GM23338 (cell line): ENCODE measurements around the gene CCDC92B. TPM values are rescaled to one million over a fixed set of nuclear protein-coding genes. Genes with fewer than 3 reads are reported as not detected.

Experiments
- ATAC-seq: fragments of 200-7000 bp; cut with Tn5 transposase; 3 replicates; pipeline ENCODE4 v1.9.1; 2020
- DNase-seq: peaks from one replicate; pipeline ENCODE4 v3.0.0-alpha.2; 2015; ENCODE audit warnings: low spot score
- H2AFZ ChIP-seq: fragments of 200-600 bp; sonication (generic); 2 replicates; pipeline ENCODE4 v1.8.0; 2016; ENCODE audit warnings: antibody characterized with exemption, mild to moderate bottlenecking, moderate library complexity
- H3F3A ChIP-seq: fragments of 200-600 bp; sonication (generic); replicated peaks from 2 replicates; pipeline ENCODE4 v1.8.0; 2017; ENCODE audit warnings: antibody characterized with exemption, mixed run types, low read depth
- H3K27ac ChIP-seq: fragments of 200-600 bp; sonication (generic); 2 replicates; pipeline ENCODE4 v1.6.1; 2016; ENCODE audit warnings: low read depth
- H3K27me3 ChIP-seq: fragments of 200-600 bp; sonication (generic); 2 replicates; pipeline ENCODE4 v1.8.0; 2016; ENCODE audit warnings: mild to moderate bottlenecking, mixed run types, moderate library complexity; ENCODE audit not compliant: insufficient read depth
- H3K36me3 ChIP-seq: fragments of 200-600 bp; sonication (generic); 2 replicates; pipeline ENCODE4 v1.8.0; 2016; ENCODE audit warnings: mild to moderate bottlenecking; ENCODE audit not compliant: insufficient read depth
- H3K4me1 ChIP-seq: fragments of 200-600 bp; sonication (generic); 2 replicates; pipeline ENCODE4 v1.8.0; 2016; ENCODE audit warnings: mild to moderate bottlenecking, moderate library complexity; ENCODE audit not compliant: insufficient read depth
- H3K4me2 ChIP-seq: fragments of 200-600 bp; sonication (generic); 2 replicates; pipeline ENCODE4 v1.7.1; 2017; ENCODE audit warnings: mixed run types
- H3K4me3 ChIP-seq: fragments of 200-600 bp; sonication (generic); 2 replicates; pipeline ENCODE4 v1.6.1; 2016; ENCODE audit warnings: mixed run types
- H3K79me2 ChIP-seq: fragments of 200-600 bp; sonication (generic); replicated peaks from 2 replicates; pipeline ENCODE4 v1.8.0; 2017; ENCODE audit warnings: mild to moderate bottlenecking; ENCODE audit not compliant: insufficient read depth
- H3K9me2 ChIP-seq: fragments of 200-600 bp; sonication (generic); 2 replicates; pipeline ENCODE4 v1.8.0; 2017; ENCODE audit not compliant: insufficient read depth
- H4K20me1 ChIP-seq: fragments of 200-600 bp; sonication (generic); replicated peaks from 2 replicates; pipeline ENCODE4 v1.8.0; 2017; ENCODE audit warnings: mild to moderate bottlenecking; ENCODE audit not compliant: insufficient read depth
- H3K27ac Mint-ChIP-seq: 2 replicates; pipeline ENCODE4 v1.8.0; 2020; ENCODE audit warnings: inconsistent platforms, mild to moderate bottlenecking, moderate library complexity, mixed read lengths
- H3K27me3 Mint-ChIP-seq: 3 replicates; pipeline ENCODE4 v1.8.0; 2022; ENCODE audit warnings: low read depth, mild to moderate bottlenecking, moderate library complexity, mixed read lengths, inconsistent platforms; ENCODE audit not compliant: insufficient read depth, poor library complexity
- H3K36me3 Mint-ChIP-seq: 3 replicates; pipeline ENCODE4 v1.8.0; 2021; ENCODE audit warnings: low read depth, mild to moderate bottlenecking, inconsistent platforms, moderate library complexity, mixed read lengths
- H3K4me1 Mint-ChIP-seq: 3 replicates; pipeline ENCODE4 v1.8.0; 2020; ENCODE audit warnings: mild to moderate bottlenecking, inconsistent platforms, mixed read lengths
- H3K4me3 Mint-ChIP-seq: 3 replicates; pipeline ENCODE4 v1.8.0; 2021; ENCODE audit warnings: moderate library complexity, mild to moderate bottlenecking, inconsistent platforms, mixed read lengths
- H3K9me3 Mint-ChIP-seq: 3 replicates; pipeline ENCODE4 v1.8.0; 2020; ENCODE audit warnings: moderate library complexity, mild to moderate bottlenecking, inconsistent platforms, mixed read lengths
- CREB1 ChIP-seq: fragments of 250-450 bp; sonication (Bioruptor Pico); IDR thresholded peaks from 2 replicates; pipeline ENCODE4 v1.5.0; 2020; ENCODE audit warnings: low read depth, mild to moderate bottlenecking, moderate library complexity
- EZH2 ChIP-seq: fragments of 200-600 bp; sonication (generic); IDR thresholded peaks from one replicate; pipeline ENCODE4 v1.8.0; 2017; ENCODE audit warnings: antibody characterized with exemption, mild to moderate bottlenecking, low read depth; ENCODE audit not compliant: unreplicated experiment
- EZH2phosphoT487 ChIP-seq: fragments of 200-600 bp; sonication (generic); IDR thresholded peaks from one replicate; pipeline ENCODE4 v1.8.1; 2018; ENCODE audit warnings: antibody characterized with exemption; ENCODE audit not compliant: unreplicated experiment
- STAT1 ChIP-seq: IDR thresholded peaks from one replicate; pipeline ENCODE4 v1.6.1; 2016; ENCODE audit warnings: antibody characterized with exemption; ENCODE audit not compliant: unreplicated experiment
- ZNF114 ChIP-seq: fragments of 250-450 bp; sonication (Bioruptor Pico); IDR thresholded peaks from 2 replicates; pipeline ENCODE4 v1.5.0; 2020; ENCODE audit warnings: mild to moderate bottlenecking, moderate library complexity
- ZNF331 ChIP-seq: fragments of 250-450 bp; sonication (Bioruptor Pico); IDR thresholded peaks from 2 replicates; pipeline ENCODE4 v1.5.0; 2020; ENCODE audit warnings: low read depth, mild to moderate bottlenecking, moderate library complexity
- polyA plus RNA-seq: library from polyadenylated mRNA; unstranded; fragments of >200 nt; fragmentation: Nextera tagmentation; extraction: Ambion mirVana; gene quantifications from 2 replicates; pipeline ENCODE4 v1.2.1, GENCODE V29; 2016
- total RNA-seq: library from RNA; depleted of rRNA; stranded (reverse); fragments of >200 nt; shearing (Covaris generic); gene quantifications from 2 replicates; pipeline ENCODE4 v1.2.3, GENCODE V29; 2014
- TF ChIP-seq, protein P1 (sequence below): IDR thresholded peaks from 2 replicates; pipeline ENCODE4 v1.6.1; 2016; ENCODE audit warnings: antibody characterized with exemption
- TF ChIP-seq, protein P2 (sequence below): fragments of 250-450 bp; sonication (Bioruptor Pico); IDR thresholded peaks from 2 replicates; pipeline ENCODE4 v1.5.0; 2020; ENCODE audit warnings: mild to moderate bottlenecking, moderate library complexity
- TF ChIP-seq, protein P3 (sequence below), 2 experiments: fragments of 200-600 bp in 1 of 2; sonication (generic) in 1 of 2; conservative IDR thresholded peaks; 2 replicates each; pipeline versions ENCODE4 v1.5.1 to v1.6.1; 2016 to 2017; ENCODE audit warnings: antibody characterized with exemption in 2 of 2, low read depth in 2 of 2, mild to moderate bottlenecking in 2 of 2, moderate library complexity in 1 of 2

The CCDC92B gene
- total and polyA plus RNA-seq, 2 experiments from 2014 or later, result 5.7 to 9.1 TPM

DNA sequence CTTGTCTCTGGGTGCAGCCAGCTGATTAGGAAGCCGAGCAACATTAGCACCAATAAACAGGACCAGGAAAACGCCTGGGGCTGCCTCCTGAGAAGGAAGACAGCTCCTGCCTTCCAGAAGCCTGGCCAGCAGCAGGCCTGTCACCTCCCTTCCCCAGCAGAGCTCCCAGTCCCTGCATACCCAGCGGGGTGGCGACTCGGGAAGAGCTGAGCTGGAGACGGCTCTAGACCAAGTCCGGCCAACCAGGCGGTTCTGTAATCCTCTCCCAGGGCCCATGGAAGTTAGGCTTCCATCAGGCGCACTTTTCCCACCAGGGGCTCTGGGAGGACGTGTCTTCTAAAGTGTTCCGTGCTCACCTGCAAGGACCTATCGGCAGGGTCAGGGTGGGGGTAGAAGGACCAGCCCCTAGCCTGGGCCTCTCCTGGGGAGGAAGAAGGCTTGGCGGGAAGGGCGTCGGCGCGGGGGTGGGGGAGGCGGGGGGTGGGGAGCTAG lies 25.9 kb downstream of the CCDC92B start:
- H3K36me3 Mint-ChIP-seq, result peaks cover 3% of the 10 kb centered on the region; the same call in 1 of the 3 replicates
- H3K27me3 Mint-ChIP-seq, result peaks cover 25% of the 10 kb centered on the region
- H3K36me3 ChIP-seq, result no peaks in the 10 kb centered on the region
- ATAC-seq, result peak; percentile 56
- TF ChIP-seq EZH2 (no peak), CREB1 (CRISPR knock-in tag) (no peak), STAT1 (no peak), EZH2phosphoT487 (no peak), ZNF114 (no peak), ZNF331 (CRISPR knock-in tag) (no peak)
- TF ChIP-seq, protein P1, sequence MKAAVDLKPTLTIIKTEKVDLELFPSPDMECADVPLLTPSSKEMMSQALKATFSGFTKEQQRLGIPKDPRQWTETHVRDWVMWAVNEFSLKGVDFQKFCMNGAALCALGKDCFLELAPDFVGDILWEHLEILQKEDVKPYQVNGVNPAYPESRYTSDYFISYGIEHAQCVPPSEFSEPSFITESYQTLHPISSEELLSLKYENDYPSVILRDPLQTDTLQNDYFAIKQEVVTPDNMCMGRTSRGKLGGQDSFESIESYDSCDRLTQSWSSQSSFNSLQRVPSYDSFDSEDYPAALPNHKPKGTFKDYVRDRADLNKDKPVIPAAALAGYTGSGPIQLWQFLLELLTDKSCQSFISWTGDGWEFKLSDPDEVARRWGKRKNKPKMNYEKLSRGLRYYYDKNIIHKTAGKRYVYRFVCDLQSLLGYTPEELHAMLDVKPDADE, result no peak
- TF ChIP-seq, protein P2, sequence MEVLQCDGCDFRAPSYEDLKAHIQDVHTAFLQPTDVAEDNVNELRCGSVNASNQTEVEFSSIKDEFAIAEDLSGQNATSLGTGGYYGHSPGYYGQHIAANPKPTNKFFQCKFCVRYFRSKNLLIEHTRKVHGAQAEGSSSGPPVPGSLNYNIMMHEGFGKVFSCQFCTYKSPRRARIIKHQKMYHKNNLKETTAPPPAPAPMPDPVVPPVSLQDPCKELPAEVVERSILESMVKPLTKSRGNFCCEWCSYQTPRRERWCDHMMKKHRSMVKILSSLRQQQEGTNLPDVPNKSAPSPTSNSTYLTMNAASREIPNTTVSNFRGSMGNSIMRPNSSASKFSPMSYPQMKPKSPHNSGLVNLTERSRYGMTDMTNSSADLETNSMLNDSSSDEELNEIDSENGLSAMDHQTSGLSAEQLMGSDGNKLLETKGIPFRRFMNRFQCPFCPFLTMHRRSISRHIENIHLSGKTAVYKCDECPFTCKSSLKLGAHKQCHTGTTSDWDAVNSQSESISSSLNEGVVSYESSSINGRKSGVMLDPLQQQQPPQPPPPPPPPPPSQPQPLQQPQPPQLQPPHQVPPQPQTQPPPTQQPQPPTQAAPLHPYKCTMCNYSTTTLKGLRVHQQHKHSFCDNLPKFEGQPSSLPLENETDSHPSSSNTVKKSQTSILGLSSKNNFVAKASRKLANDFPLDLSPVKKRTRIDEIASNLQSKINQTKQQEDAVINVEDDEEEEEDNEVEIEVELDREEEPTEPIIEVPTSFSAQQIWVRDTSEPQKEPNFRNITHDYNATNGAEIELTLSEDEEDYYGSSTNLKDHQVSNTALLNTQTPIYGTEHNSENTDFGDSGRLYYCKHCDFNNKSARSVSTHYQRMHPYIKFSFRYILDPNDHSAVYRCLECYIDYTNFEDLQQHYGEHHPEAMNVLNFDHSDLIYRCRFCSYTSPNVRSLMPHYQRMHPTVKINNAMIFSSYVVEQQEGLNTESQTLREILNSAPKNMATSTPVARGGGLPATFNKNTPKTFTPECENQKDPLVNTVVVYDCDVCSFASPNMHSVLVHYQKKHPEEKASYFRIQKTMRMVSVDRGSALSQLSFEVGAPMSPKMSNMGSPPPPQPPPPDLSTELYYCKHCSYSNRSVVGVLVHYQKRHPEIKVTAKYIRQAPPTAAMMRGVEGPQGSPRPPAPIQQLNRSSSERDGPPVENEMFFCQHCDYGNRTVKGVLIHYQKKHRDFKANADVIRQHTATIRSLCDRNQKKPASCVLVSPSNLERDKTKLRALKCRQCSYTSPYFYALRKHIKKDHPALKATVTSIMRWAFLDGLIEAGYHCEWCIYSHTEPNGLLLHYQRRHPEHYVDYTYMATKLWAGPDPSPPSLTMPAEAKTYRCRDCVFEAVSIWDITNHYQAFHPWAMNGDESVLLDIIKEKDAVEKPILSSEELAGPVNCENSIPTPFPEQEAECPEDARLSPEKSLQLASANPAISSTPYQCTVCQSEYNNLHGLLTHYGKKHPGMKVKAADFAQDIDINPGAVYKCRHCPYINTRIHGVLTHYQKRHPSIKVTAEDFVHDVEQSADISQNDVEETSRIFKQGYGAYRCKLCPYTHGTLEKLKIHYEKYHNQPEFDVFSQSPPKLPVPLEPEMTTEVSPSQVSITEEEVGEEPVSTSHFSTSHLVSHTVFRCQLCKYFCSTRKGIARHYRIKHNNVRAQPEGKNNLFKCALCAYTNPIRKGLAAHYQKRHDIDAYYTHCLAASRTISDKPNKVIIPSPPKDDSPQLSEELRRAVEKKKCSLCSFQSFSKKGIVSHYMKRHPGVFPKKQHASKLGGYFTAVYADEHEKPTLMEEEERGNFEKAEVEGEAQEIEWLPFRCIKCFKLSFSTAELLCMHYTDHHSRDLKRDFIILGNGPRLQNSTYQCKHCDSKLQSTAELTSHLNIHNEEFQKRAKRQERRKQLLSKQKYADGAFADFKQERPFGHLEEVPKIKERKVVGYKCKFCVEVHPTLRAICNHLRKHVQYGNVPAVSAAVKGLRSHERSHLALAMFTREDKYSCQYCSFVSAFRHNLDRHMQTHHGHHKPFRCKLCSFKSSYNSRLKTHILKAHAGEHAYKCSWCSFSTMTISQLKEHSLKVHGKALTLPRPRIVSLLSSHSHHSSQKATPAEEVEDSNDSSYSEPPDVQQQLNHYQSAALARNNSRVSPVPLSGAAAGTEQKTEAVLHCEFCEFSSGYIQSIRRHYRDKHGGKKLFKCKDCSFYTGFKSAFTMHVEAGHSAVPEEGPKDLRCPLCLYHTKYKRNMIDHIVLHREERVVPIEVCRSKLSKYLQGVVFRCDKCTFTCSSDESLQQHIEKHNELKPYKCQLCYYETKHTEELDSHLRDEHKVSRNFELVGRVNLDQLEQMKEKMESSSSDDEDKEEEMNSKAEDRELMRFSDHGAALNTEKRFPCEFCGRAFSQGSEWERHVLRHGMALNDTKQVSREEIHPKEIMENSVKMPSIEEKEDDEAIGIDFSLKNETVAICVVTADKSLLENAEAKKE, result no peak
- TF ChIP-seq, protein P3, sequence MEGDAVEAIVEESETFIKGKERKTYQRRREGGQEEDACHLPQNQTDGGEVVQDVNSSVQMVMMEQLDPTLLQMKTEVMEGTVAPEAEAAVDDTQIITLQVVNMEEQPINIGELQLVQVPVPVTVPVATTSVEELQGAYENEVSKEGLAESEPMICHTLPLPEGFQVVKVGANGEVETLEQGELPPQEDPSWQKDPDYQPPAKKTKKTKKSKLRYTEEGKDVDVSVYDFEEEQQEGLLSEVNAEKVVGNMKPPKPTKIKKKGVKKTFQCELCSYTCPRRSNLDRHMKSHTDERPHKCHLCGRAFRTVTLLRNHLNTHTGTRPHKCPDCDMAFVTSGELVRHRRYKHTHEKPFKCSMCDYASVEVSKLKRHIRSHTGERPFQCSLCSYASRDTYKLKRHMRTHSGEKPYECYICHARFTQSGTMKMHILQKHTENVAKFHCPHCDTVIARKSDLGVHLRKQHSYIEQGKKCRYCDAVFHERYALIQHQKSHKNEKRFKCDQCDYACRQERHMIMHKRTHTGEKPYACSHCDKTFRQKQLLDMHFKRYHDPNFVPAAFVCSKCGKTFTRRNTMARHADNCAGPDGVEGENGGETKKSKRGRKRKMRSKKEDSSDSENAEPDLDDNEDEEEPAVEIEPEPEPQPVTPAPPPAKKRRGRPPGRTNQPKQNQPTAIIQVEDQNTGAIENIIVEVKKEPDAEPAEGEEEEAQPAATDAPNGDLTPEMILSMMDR (conservative IDR thresholded peaks at IDR 0.05; ENCODE audit: low read depth in 2 of 2), result no peak
- H3K4me3 ChIP-seq, result peak overlapping the region; percentile 57
- H3K4me1 Mint-ChIP-seq, result peaks cover 21% of the 10 kb centered on the region
- H3K27me3 ChIP-seq, result peaks cover 3% of the 10 kb centered on the region; the same call in 1 of the 2 replicates
- H3K9me3 Mint-ChIP-seq, result no peaks in the 10 kb centered on the region
- no peaks in the 10 kb centered on the region for H3K9me2 ChIP-seq
- no peak overlapping the region for H2AFZ ChIP-seq
- no peak overlapping the region for H3K27ac Mint-ChIP-seq
- H4K20me1 ChIP-seq, result peaks cover 3% of the 10 kb centered on the region; the same call in 1 of the 2 replicates
- H3K4me2 ChIP-seq, result peak overlapping the region; percentile 80
- peak overlapping the region; percentile 74 for H3K4me3 Mint-ChIP-seq
- DNase-seq, result peak; percentile 77
- peaks cover 28% of the 10 kb centered on the region for H3K4me1 ChIP-seq
- H3K79me2 ChIP-seq, result no peaks in the 10 kb centered on the region
- peak overlapping the region; percentile 63; the same call in 1 of the 2 replicates for H3K27ac ChIP-seq
- H3F3A ChIP-seq, result peaks cover 10% of the 10 kb centered on the region
